Fibroblast of pulmonary artery (primary cell): ENCODE measurements around the gene MALT1.
"Not testable (repeated sequence)": the region's sequence is repeated elsewhere in the genome, so short reads cannot be mapped to it uniquely, and the experiment has no call there.

ENCODE experiments used
- DNase-seq: peaks from one replicate; pipeline ENCODE4 v3.0.0-alpha.2; 2010; ENCODE audit warnings: low read depth
- H3K4me3 ChIP-seq: replicated peaks from 2 replicates; pipeline ENCODE4 v1.5.1; 2011; ENCODE audit warnings: low read depth, mild to moderate bottlenecking, control low read depth, low read length, moderate library complexity
- CTCF ChIP-seq: IDR thresholded peaks from 2 replicates; pipeline ENCODE4 v1.5.1; 2011; ENCODE audit warnings: mild to moderate bottlenecking, control low read depth, low read length, inconsistent platforms; ENCODE audit errors: missing control alignments

The MALT1 gene

DNA sequence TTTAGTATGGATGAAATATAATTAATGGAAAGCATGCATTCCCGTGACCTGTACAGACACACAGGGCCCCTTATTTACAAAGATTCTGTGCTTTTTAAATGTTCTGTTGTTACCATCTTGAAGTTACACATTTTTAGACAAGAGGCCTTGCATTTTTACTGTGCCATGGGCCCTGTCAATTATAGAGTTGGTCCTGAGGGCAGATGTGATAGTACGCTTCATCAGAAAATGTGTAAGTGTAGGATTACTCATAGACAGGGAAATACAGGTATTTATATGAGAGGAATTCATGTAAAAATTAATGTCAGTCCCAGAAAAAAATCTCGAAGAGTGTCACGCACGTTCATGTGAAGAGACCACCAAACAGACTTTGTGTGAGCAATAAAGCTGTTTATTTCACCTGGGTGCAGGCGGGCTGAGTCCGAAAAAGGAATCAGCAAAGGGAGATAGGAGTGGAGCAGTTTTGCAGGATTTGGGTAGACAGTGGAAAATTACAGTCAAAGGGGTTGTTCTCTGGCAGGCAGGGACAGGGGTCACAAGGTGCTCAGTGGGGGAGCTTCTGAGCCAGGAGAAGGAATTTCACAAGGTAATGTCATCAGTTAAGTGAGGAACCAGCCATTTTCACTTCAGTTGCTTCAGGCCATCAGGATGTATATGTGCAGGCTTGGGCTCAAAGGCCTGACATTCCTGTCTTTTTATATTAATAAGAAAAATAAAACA is 30.2 kb upstream of the MALT1 start:
- DNase-seq: no peak
- no peak overlapping the region for H3K4me3 ChIP-seq
- TF ChIP-seq CTCF: no peak

DNA sequence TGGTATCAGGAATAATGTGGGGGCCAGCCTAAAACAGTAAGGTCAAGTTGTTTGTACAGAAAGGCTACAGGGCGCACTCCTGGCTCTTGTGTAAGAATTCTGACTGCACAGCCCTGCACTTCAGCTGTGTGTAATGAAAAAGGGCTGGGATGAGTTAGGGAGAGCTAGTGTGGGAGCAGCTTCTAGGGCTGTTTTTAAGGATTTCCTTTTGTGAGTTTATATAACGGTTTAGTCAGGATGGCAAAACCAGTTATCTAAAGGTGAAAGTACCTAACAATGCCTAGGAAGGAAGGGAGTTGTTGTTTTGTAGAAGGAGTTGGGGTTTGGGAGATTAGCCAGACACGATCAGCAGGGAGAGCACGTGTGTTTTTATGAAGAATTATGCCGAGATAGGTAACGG is 27.7 kb upstream of the MALT1 start:
- DNase-seq, H3K4me3 ChIP-seq: not testable (repeated sequence)

DNA sequence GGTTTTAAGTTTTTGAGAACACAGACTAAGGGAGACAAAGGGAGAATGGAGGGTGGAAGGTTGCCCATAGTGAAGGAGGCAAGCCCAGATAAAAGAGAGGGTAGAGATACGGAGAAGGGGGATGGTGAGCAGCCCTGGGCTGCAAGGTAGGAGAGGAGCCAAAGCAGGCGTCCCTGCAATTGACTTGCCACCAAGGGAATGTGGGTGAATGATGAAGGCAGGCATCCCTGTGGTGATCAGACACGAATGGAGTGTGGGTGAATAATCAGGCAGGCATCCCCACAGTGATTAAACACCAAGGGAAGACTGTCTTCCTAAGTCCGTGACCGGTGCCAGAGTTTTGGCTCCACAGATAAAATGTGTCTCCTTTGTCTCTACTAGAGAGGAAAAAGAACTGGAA is 25.9 kb upstream of the MALT1 start:
- DNase-seq: peak; percentile 24
- TF ChIP-seq CTCF: no peak
- no peak overlapping the region for H3K4me3 ChIP-seq

DNA sequence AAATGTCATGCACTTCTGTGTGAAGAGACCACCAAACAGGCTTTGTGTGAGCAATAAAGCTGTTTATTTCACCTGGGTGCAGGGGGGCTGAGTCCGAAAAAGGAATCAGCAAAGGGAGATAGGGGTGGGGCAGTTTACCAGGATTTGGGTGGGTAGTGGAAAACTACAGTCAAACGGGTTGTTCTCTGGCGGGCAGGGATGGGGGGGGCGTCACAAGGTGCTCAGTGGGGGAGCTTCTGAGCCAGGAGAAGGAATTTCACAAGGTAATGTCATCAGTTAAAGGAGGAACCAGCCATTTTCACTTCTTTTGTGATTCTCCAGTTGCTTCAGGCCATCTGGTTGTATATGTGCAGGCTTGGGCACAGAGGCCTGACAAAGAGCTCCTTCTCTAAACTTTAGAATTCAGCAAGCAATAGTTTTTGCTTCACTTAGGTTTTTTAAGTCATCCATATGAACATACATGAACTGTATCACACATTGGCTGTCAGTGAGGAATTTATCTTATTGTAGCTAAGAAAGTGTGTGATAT is 24.9 kb upstream of the MALT1 start:
- no peak overlapping the region for H3K4me3 ChIP-seq
- TF ChIP-seq CTCF: no peak
- no peak for DNase-seq

DNA sequence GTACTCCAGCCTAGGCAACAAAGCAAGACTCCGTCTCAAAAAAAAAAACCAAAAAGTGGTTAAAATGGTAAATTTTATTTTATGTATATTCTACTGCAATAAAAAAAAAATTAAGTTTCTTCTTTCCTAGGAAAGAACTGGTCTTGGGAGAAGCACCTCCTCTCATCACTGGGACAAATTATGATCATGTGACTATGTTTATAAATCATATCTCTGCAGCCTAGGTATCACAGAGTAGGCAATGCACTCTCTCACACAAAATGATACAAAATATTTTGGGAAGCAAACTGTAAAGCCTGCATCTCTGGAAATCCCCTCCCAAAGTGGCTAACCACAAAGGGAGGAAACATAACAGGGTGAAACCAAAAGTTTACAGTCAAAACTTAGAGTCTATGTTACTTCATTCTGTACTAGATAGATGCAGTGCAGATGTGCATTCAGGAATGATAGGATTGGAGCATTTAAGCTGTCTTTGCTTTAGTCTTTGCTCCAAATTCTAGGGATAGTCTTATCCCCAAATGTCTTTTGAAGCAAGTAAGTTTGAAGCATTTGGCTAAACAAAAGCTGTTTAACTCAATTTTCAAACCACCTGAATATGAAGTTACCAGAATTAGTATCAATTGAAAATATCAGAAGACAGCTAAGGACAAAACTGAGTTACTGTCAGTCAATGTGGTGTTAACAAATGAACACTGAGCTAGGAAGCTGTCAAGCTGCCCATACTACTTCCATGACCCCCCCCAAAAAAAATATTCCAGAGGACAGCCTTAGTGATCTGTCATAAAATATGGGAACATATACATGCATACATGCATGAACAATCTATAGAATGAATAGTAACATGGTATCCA is 21.1 kb upstream of the MALT1 start:
- H3K4me3 ChIP-seq: no peak overlapping the region
- no peak for DNase-seq
- no peak for TF ChIP-seq CTCF

- H3K4me3 ChIP-seq, DNase-seq: not testable (repeated sequence)
Observed at GRCh38 chr18:58650830-58651229, 20.4 kb upstream of the MALT1 start.

DNA sequence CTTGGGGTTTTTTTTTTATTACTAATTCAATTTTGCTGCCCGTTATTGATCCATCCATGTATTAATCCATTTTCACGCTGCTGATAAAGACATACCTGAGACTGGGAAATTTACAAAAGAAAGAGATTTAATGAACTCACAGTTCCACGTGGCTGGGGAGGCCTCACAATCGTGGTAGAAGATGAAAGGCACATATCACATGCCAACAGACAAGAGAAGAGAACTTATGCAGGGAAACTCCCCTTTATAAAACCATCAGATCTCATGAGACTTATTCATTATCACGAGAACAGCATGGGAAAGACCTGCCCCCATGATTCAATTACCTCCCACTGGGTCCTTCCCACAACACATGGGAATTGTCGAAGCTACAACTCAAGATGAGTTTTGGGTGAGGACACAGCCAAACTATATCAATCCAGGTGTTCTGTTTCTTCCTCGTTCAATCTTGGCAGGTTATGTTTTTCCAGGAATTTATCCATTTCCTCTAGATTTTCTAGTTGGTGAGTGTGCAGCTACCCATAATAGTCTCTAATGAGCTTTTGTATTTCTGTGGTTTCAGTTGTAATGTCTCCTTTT is 18.0 kb upstream of the MALT1 start:
- not testable (repeated sequence) for H3K4me3 ChIP-seq, DNase-seq

DNA sequence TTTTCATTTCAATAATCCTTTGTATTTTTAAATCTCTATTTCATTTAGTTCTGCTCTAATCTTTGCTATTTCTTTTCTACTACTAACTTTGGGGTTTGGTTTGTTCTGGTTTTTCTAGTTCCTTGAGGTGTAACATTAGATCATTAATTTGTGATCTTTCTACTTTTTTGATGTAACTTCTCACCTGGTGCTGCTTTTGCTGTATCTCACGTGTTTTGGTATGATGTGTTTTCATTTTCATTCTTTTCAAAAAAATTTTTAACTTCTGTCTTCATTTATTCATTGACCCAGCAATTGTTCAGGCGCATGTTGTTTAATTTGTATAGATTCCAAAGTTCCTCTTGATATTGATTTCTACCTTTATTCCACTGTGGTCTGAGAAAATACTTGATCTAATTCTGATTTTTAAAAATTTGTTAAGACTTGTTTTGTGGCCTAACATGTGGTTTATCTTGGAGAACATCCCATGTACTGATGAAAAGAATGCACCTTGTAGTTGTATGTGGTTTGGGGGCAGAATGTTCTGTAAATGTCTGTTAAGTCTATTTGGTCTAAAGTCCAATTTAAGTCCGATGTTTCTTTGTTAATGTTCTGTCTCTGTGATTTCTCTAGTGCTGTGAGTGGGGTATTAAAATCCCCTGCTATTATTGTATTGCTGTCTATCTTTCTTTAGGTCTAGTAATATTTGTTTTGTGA is 17.3 kb upstream of the MALT1 start:
- no peak overlapping the region for H3K4me3 ChIP-seq
- no peak for TF ChIP-seq CTCF
- no peak for DNase-seq
